OCI-LY7 (cell line): Measurements from ENCODE around the gene ALDH1L2.

ENCODE experiments used
- EZH2phosphoT487 ChIP-seq: fragments of 200-600 bp; sonication (generic); IDR thresholded peaks from 2 replicates; pipeline ENCODE4 v1.6.1; 2018; ENCODE audit warnings: low read depth, borderline replicate concordance, mild to moderate bottlenecking, mixed run types, antibody characterized with exemption, low read length, moderate library complexity, mixed read lengths
- TF ChIP-seq, protein P1 (sequence below): fragments of 200-600 bp; sonication (generic); conservative IDR thresholded peaks from 2 replicates; pipeline ENCODE4 v1.5.1; 2014; ENCODE audit warnings: mild to moderate bottlenecking, antibody characterized with exemption, low read length, moderate library complexity, mixed read lengths

DNA sequence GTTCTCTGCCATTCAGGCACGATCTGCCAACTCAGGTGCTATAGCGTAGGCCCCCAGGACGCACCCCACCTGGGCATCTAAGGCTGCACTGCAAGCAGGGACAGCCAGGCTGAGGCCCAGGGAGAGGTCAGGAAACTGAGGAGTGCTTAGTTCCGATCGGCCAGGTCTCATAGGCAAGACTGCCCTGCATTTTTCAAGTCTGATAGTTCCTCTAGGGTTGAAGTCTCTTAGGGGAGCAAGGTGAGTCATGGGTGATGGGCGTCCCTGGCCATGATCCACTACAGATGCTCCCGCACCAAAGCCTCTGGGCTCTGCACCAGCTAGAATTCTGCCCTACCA lies 84.9 kb downstream of the ALDH1L2 start:
- TF ChIP-seq, protein P1, sequence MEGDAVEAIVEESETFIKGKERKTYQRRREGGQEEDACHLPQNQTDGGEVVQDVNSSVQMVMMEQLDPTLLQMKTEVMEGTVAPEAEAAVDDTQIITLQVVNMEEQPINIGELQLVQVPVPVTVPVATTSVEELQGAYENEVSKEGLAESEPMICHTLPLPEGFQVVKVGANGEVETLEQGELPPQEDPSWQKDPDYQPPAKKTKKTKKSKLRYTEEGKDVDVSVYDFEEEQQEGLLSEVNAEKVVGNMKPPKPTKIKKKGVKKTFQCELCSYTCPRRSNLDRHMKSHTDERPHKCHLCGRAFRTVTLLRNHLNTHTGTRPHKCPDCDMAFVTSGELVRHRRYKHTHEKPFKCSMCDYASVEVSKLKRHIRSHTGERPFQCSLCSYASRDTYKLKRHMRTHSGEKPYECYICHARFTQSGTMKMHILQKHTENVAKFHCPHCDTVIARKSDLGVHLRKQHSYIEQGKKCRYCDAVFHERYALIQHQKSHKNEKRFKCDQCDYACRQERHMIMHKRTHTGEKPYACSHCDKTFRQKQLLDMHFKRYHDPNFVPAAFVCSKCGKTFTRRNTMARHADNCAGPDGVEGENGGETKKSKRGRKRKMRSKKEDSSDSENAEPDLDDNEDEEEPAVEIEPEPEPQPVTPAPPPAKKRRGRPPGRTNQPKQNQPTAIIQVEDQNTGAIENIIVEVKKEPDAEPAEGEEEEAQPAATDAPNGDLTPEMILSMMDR, result no peak
- no peak for TF ChIP-seq EZH2phosphoT487
